ENCODE results near the gene GRIK4. TPM values are rescaled to one million over a fixed set of nuclear protein-coding genes. Genes with fewer than 3 reads are reported as not detected.

GRIK4 gene
- total and polyA plus RNA-seq, 4 donors, result 0.41 to 4.9 (median 1.7) TPM

DNA sequence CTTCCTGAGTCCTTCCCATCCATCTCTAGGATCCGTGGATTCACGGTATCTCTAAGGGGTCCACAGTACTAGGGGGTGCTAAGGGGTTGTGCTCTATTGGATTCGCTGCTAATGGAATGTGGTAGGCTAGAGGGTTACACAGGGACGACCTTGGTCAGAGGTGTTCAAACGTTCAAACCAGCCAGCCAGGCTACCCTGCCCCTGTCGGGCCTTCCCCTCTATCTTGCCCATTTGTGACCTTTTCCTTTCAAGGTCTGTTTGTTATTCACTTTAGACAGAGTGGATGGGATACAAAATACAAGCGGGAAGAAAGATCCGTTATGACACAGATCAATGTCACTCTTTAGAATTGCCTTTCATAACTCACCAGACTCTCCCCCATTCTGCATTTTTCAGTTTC lies 306.5 kb downstream of the GRIK4 start:
- no peak overlapping the region for H3K27ac ChIP-seq (ENCODE audit: low read depth in 1 of 2, low read length in 1 of 2)
- no peak for DNase-seq
- H3K9ac ChIP-seq (ENCODE audit: insufficient read depth in 1 of 2, low read length in 2 of 2), result no peak overlapping the region
- no peak for ATAC-seq (ENCODE audit: insufficient read depth, low FRiP score)
- TF ChIP-seq, protein P1, sequence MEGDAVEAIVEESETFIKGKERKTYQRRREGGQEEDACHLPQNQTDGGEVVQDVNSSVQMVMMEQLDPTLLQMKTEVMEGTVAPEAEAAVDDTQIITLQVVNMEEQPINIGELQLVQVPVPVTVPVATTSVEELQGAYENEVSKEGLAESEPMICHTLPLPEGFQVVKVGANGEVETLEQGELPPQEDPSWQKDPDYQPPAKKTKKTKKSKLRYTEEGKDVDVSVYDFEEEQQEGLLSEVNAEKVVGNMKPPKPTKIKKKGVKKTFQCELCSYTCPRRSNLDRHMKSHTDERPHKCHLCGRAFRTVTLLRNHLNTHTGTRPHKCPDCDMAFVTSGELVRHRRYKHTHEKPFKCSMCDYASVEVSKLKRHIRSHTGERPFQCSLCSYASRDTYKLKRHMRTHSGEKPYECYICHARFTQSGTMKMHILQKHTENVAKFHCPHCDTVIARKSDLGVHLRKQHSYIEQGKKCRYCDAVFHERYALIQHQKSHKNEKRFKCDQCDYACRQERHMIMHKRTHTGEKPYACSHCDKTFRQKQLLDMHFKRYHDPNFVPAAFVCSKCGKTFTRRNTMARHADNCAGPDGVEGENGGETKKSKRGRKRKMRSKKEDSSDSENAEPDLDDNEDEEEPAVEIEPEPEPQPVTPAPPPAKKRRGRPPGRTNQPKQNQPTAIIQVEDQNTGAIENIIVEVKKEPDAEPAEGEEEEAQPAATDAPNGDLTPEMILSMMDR (IDR thresholded peaks at IDR 0.05; ENCODE audit: control extremely low read depth, extremely low read depth), result no peak
- WGBS, 2 donors, result 74 to 77% methylated on average over 8 of the region's 8 CpGs
- no peaks in the 10 kb centered on the region for H3K4me1 ChIP-seq (ENCODE audit: control insufficient read depth in 5 of 5, insufficient read depth in 5 of 5, low read length in 5 of 5)
- peaks cover 0 to 3% (median 0%) of the 10 kb centered on the region in 4 donors for H3K36me3 ChIP-seq (ENCODE audit: control insufficient read depth in 4 of 4, insufficient read depth in 4 of 4, low read length in 4 of 4)
- peaks cover 0 to 3% (median 0%) of the 10 kb centered on the region in 3 donors for H3K27me3 ChIP-seq (ENCODE audit: control insufficient read depth in 3 of 3, insufficient read depth in 3 of 3, low read length in 2 of 3)
- H3K9me3 ChIP-seq (ENCODE audit: control insufficient read depth in 4 of 4, insufficient read depth in 3 of 4, low read length in 3 of 4), result no peaks in the 10 kb centered on the region
- no peak overlapping the region for H3K4me3 ChIP-seq

DNA sequence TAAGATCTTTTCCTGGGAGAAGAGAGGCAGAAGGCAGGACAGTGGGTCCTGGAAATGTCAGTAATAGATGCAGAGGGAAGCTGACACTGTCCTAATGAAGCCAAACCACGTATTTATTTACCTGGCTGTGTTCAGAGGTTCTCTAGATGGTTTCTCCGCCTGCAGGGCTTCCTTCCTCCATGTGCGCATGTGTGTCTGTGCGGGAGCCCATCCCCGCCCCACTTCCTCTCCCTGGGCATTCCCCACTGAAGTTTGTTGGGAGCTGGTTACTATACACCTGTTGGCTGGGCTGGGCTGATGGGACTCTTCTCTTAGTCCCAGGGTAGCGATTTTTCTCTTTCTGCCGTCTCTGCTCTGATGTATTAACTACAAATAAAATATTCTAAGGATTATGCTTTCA lies 307.5 kb downstream of the GRIK4 start:
- ATAC-seq (ENCODE audit: insufficient read depth, low FRiP score), result no peak
- DNase-seq, result no peak
- H3K4me3 ChIP-seq, result no peak overlapping the region
- TF ChIP-seq, protein P1 (IDR thresholded peaks at IDR 0.05; ENCODE audit: control extremely low read depth, extremely low read depth), result no peak
- H3K9ac ChIP-seq (ENCODE audit: insufficient read depth in 1 of 2, low read length in 2 of 2), result no peak overlapping the region
- peaks cover 0 to 3% (median 0%) of the 10 kb centered on the region in 3 donors for H3K27me3 ChIP-seq (ENCODE audit: control insufficient read depth in 3 of 3, insufficient read depth in 3 of 3, low read length in 2 of 3)
- peaks cover 0 to 3% (median 0%) of the 10 kb centered on the region in 4 donors for H3K36me3 ChIP-seq (ENCODE audit: control insufficient read depth in 4 of 4, insufficient read depth in 4 of 4, low read length in 4 of 4)
- H3K27ac ChIP-seq (ENCODE audit: low read depth in 1 of 2, low read length in 1 of 2), result no peak overlapping the region
- 13 to 28% methylated on average over 7 of the region's 7 CpGs for WGBS, 2 donors
- H3K9me3 ChIP-seq (ENCODE audit: control insufficient read depth in 4 of 4, insufficient read depth in 3 of 4, low read length in 3 of 4), result no peaks in the 10 kb centered on the region
- no peaks in the 10 kb centered on the region for H3K4me1 ChIP-seq (ENCODE audit: control insufficient read depth in 5 of 5, insufficient read depth in 5 of 5, low read length in 5 of 5)

GRCh38 chr11:120819437-120820365 lies 308.2 kb downstream of the GRIK4 start:
- WGBS, 2 donors, result 67 to 78% methylated on average over 12 of the region's 12 CpGs
- ATAC-seq (ENCODE audit: insufficient read depth, low FRiP score) (no peak), DNase-seq (peak in 1 of 3 donors; percentile 27)
- no peak overlapping the region for H3K4me3 ChIP-seq
- H3K9ac ChIP-seq (ENCODE audit: insufficient read depth in 1 of 2, low read length in 2 of 2), result no peak overlapping the region
- peaks cover 0 to 3% (median 0%) of the 10 kb centered on the region in 4 donors for H3K36me3 ChIP-seq (ENCODE audit: control insufficient read depth in 4 of 4, insufficient read depth in 4 of 4, low read length in 4 of 4)
- H3K27ac ChIP-seq (ENCODE audit: low read depth in 1 of 2, low read length in 1 of 2), result no peak overlapping the region
- H3K9me3 ChIP-seq (ENCODE audit: control insufficient read depth in 4 of 4, insufficient read depth in 3 of 4, low read length in 3 of 4), result no peaks in the 10 kb centered on the region
- no peaks in the 10 kb centered on the region for H3K4me1 ChIP-seq (ENCODE audit: control insufficient read depth in 5 of 5, insufficient read depth in 5 of 5, low read length in 5 of 5)
- TF ChIP-seq, protein P1 (IDR thresholded peaks at IDR 0.05; ENCODE audit: control extremely low read depth, extremely low read depth), result no peak
- H3K27me3 ChIP-seq (ENCODE audit: control insufficient read depth in 3 of 3, insufficient read depth in 3 of 3, low read length in 2 of 3), result peaks cover 0 to 3% (median 0%) of the 10 kb centered on the region in 3 donors

Data from lung (tissue), 12 donors.